ENCODE data around the gene OCLN. TPM values are rescaled to one million over a fixed set of nuclear protein-coding genes. Genes with fewer than 3 reads are reported as not detected.

The OCLN gene
- total RNA-seq, 1 experiment from 2014 or later = 77.4 TPM

DNA sequence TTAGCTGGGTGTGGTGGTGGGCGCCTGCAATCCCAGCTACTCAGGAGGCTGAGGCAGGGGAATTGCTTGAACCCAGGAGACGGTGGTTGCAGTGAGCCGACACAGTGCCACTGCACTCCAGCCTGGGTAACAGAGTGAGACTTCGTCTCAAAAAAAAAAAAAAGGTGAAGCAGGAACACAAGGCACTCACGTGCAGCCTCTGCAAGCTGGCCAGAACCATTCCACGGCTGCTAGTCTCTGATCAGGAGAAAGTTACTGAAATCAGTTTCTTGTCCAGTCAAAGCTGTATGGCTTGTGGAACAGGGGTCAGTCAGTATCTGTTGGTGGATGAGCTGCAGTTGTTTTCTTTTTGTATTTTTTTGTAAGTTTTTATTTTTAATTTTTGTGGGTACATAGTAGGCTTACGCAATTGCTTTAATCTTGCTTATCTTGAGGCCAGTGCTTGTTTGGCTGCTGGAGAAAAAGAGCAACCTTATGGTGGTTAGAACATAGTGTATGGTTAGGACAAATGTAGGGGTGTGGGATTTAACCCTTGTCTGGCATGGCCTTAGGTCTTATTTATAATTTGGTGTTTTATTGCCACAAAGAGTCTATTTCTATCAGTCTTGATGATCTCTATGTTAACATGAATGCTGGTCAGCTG is 34.7 kb downstream of the OCLN start:
- TF ChIP-seq, protein P1, sequence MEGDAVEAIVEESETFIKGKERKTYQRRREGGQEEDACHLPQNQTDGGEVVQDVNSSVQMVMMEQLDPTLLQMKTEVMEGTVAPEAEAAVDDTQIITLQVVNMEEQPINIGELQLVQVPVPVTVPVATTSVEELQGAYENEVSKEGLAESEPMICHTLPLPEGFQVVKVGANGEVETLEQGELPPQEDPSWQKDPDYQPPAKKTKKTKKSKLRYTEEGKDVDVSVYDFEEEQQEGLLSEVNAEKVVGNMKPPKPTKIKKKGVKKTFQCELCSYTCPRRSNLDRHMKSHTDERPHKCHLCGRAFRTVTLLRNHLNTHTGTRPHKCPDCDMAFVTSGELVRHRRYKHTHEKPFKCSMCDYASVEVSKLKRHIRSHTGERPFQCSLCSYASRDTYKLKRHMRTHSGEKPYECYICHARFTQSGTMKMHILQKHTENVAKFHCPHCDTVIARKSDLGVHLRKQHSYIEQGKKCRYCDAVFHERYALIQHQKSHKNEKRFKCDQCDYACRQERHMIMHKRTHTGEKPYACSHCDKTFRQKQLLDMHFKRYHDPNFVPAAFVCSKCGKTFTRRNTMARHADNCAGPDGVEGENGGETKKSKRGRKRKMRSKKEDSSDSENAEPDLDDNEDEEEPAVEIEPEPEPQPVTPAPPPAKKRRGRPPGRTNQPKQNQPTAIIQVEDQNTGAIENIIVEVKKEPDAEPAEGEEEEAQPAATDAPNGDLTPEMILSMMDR (conservative IDR thresholded peaks at IDR 0.05) = no peak
- TF ChIP-seq EZH2 (IDR thresholded peaks at IDR 0.05; ENCODE audit: low read depth) = no peak
- Histone ChIP-seq H2AFZ (no peak overlapping the region), H3K4me2 (peak overlapping the region; percentile 71), H3K36me3 (ENCODE audit: low read depth) (peaks cover 24% of the 10 kb centered on the region; the same call in 1 of the 2 replicates), H3K79me2 (ENCODE audit: low read depth) (peaks cover 93% of the 10 kb centered on the region), H3K4me3 (peak overlapping the region; percentile 16; the same call in 1 of the 2 replicates), H3K9me2 (ENCODE audit: insufficient read depth) (no peaks in the 10 kb centered on the region; the same call in 1 of the 2 replicates), H3K9me3 (ENCODE audit: insufficient read depth, low read depth) (no peaks in the 10 kb centered on the region), H4K20me1 (ENCODE audit: insufficient read depth) (no peaks in the 10 kb centered on the region; the same call in 1 of the 2 replicates), H3K27me3 (ENCODE audit: insufficient read depth, low read depth) (no peaks in the 10 kb centered on the region), H3K4me1 (replicated peaks; ENCODE audit: insufficient read depth) (peaks cover 67% of the 10 kb centered on the region), H3F3A (ENCODE audit: insufficient read depth, low read depth) (peaks cover 31% of the 10 kb centered on the region), H3K27ac (peak overlapping the region; percentile 78)
- intact Hi-C loops (cut with micrococcal nuclease; ENCODE audit: unreplicated experiment) = no loop called here
- ChIA-PET POLR2A (ENCODE audit: unreplicated experiment) (interaction anchor here (0.6 to 2.1 kb wide), 4 partner anchors 10 to 255 kb away, joined by 4 to 15 read pairs (median 9); partner anchors contain the start of gene OCLN), CTCF (no interaction called here)
- DNase-seq = no peak
- BruUV-seq (replicated peaks) = no TSS peak

DNA sequence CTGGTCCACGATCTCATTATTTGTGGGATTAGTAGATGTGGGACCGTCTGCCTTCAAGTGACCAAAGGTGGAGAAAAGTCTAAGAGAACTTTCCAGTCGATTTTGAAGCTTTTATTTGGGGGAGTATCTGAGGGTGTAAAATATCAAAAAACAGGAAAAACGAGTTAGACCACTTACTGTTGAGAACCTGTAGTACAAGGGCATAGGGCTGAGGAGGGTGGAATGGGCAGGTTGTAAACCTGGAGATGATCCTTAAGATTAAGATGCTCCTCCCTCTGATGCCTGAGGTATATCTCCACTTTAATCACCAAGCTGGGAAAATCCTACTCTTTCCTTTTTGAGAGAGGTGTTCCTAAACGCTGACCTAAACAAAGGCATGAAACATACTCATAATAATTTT is 35.4 kb downstream of the OCLN start:
- intact Hi-C loops (cut with micrococcal nuclease; ENCODE audit: unreplicated experiment) = loop anchor here (1.0 kb wide), 1 partner anchor 35 kb away; no protein-coding TSS in a partner anchor
- ChIA-PET CTCF (no interaction called here), POLR2A (ENCODE audit: unreplicated experiment) (interaction anchor here (0.5 to 2.1 kb wide), 5 partner anchors 26 to 256 kb away, joined by 3 to 14 read pairs (median 4); partner anchors contain the start of gene OCLN)
- Histone ChIP-seq H3K27me3 (ENCODE audit: insufficient read depth, low read depth) (no peaks in the 10 kb centered on the region), H3K36me3 (ENCODE audit: low read depth) (peaks cover 24% of the 10 kb centered on the region; the same call in 1 of the 2 replicates), H3F3A (ENCODE audit: insufficient read depth, low read depth) (peaks cover 29% of the 10 kb centered on the region), H3K9me3 (ENCODE audit: insufficient read depth, low read depth) (no peaks in the 10 kb centered on the region), H3K79me2 (ENCODE audit: low read depth) (peaks cover 86% of the 10 kb centered on the region), H2AFZ (no peak overlapping the region), H3K27ac (peak overlapping the region; percentile 78), H3K4me3 (peak overlapping the region; percentile 16; the same call in 1 of the 2 replicates), H3K4me2 (peak overlapping the region; percentile 71), H3K4me1 (replicated peaks; ENCODE audit: insufficient read depth) (peaks cover 63% of the 10 kb centered on the region), H3K9me2 (ENCODE audit: insufficient read depth) (no peaks in the 10 kb centered on the region; the same call in 1 of the 2 replicates), H4K20me1 (ENCODE audit: insufficient read depth) (no peaks in the 10 kb centered on the region; the same call in 1 of the 2 replicates)
- TF ChIP-seq EZH2 (IDR thresholded peaks at IDR 0.05; ENCODE audit: low read depth) = no peak
- TF ChIP-seq, protein P1 (conservative IDR thresholded peaks at IDR 0.05) = no peak
- BruUV-seq (replicated peaks) = no TSS peak
- peak; percentile 42 to 91 for DNase-seq

DNA sequence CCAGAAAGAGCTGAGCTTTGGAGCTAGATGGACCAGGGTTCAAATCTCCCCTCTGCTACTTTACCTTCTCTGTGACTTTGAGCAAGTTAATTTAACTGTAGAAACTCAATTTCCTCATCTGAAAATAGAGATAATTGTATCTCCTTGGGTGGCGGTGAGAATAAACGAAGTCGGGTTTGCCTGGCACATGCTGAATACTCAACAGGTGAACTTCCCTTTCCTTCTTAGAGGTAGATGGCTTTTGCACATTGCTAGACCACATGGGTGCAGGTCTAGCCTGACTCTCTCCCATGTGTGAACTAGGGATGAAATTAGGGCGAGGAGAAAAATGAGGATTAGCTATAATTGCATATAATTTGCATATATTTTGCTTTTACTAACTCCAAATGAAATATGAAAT is 36.0 kb downstream of the OCLN start:
- TF ChIP-seq EZH2 (IDR thresholded peaks at IDR 0.05; ENCODE audit: low read depth) = no peak
- TF ChIP-seq, protein P1 (conservative IDR thresholded peaks at IDR 0.05) = no peak
- Histone ChIP-seq H3K27ac (peak overlapping the region; percentile 78), H3K4me1 (replicated peaks; ENCODE audit: insufficient read depth) (peaks cover 63% of the 10 kb centered on the region), H4K20me1 (ENCODE audit: insufficient read depth) (no peaks in the 10 kb centered on the region; the same call in 1 of the 2 replicates), H3K36me3 (ENCODE audit: low read depth) (peaks cover 24% of the 10 kb centered on the region; the same call in 1 of the 2 replicates), H3K79me2 (ENCODE audit: low read depth) (peaks cover 86% of the 10 kb centered on the region), H3K9me2 (ENCODE audit: insufficient read depth) (no peaks in the 10 kb centered on the region; the same call in 1 of the 2 replicates), H3K4me3 (no peak overlapping the region), H2AFZ (no peak overlapping the region), H3K9me3 (ENCODE audit: insufficient read depth, low read depth) (no peaks in the 10 kb centered on the region), H3K4me2 (peak overlapping the region; percentile 71), H3K27me3 (ENCODE audit: insufficient read depth, low read depth) (no peaks in the 10 kb centered on the region), H3F3A (ENCODE audit: insufficient read depth, low read depth) (peaks cover 29% of the 10 kb centered on the region)
- intact Hi-C loops (cut with micrococcal nuclease; ENCODE audit: unreplicated experiment) = loop anchor here (1.0 kb wide), 1 partner anchor 35 kb away; no protein-coding TSS in a partner anchor
- no TSS peak for BruUV-seq (replicated peaks)
- no peak for DNase-seq
- CTCF ChIA-PET = no interaction called here
- POLR2A ChIA-PET (ENCODE audit: unreplicated experiment) = interaction anchor here (0.5 to 2.1 kb wide), 3 partner anchors 28 to 36 kb away, joined by 3 to 14 read pairs (median 3); partner anchors contain the start of gene OCLN
